Middle frontal gyrus (tissue), 1 donor: ENCODE measurements around the gene SPEF1.
"Not testable (repeated sequence)": the region's sequence is repeated elsewhere in the genome, so short reads cannot be mapped to it uniquely, and the experiment has no call there.

ENCODE experiments used
- DNase-seq: peaks from one replicate; pipeline ENCODE4 v3.0.0-alpha.2; 2015; ENCODE audit warnings: low spot score; ENCODE audit errors: extremely low spot score

The SPEF1 gene

DNA sequence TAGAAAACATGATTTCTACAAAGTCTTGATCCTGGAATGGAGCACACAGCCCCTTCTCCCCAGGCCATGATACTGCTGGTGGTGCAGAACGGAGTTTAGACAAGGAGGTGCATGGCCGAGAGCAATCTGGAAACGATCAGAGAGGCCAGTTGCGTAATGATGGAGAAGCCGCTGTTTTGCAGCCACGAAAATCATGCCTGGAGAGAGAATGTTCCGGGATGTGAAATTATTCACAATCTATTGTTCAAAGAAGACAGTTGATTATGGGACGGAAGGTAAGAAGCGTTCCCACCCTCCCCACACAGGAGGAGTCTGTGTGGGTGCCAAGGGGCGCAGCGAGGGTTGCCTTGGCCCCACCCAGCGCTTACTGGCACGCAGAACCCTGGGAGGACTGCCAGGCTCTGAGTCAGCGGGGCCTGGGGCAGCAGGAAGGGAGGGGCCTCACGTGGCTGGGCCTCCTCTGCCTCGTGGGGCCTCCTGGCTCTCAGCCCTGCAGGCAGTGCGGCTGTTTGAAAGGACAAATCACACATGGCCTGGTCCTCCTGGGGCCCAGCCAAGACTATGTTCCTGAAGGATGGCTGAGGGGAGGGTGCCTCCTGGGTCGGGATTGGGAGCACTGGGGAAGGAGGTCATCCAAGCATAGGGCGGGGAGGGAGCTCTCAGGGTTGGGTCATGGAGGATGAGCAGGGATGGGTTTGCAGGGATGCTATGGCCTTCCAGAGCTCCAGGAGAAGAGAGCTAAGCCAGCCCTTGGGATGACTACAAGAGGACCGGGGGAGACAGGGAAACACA is 30.4 kb upstream of the SPEF1 start:
- DNase-seq = peak; percentile 87

DNA sequence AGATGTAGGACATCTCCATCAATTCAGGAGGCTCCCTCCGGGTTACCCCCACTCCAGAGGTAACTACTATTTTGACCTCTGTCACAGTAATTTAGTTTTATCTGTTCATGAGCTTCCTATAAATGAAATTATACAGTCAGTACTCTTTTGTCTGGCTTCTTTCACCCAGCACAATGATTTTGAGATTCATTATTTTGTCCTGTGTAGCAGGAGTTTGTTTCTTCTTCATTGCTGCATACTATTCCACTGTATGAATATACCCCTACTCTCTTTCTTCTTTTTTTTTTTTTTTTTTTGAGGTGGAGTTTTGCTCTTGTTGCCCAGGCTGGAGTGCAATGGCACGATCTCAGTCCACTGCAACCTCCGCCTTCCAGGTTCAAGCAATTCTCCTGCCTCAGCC is 27.3 kb upstream of the SPEF1 start:
- DNase-seq = no peak

DNA sequence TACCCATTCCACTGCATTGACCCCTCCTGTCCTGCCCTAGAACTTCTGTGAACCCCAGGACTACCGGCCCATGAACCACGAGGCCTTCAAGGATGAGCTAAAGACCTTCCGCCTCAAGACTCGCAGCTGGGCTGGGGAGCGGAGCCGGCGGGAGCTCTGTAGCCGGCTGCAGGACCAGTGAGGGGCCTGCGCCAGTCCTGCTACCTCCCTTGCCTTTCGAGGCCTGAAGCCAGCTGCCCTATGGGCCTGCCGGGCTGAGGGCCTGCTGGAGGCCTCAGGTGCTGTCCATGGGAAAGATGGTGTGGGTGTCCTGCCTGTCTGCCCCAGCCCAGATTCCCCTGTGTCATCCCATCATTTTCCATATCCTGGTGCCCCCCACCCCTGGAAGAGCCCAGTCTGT is 23.5 kb upstream of the SPEF1 start:
- no peak for DNase-seq

DNA sequence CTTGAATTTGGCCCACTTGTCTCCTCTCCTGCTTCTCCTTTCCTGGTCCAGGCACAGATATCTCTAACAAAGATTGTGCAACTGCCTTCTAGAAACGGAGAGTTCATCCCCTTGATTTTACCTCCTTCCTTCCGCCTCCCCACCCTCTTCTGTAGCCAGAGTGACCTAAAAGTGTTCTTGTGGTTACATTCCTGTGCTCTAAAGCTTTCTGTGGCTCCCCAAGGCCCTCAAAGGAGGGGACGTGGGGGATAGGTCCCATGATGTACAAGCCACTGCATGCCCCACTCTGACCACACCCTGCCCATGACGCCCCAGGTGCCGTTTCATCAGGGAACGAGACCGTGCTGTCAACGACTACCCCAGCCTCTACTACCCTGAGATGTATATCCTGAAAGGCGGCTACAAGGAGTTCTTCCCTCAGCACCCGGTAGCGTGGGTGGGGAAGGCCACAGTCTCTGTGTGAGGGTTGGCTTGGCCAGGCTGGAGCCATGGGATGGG is 23.1 kb upstream of the SPEF1 start:
- DNase-seq = no peak

DNA sequence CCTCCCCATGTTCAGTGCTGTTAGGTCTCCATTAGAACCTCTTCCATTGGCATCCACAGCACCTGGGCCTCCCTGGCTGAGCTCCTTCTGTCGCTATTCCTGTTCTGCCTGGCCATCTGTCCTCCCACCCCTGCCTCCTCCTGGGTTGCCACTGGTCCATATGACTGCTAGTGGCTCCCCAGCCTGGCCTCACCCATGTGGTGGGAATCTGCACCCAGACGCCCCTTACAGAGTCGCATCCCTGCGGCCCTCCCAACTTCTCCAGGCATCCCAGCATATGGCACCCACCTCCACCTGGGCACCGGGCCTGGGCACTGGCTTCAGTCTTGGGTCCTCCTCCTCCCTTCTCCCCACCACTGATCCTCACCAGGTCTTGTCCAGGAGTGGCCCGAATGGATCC is 22.6 kb upstream of the SPEF1 start:
- DNase-seq = no peak

DNA sequence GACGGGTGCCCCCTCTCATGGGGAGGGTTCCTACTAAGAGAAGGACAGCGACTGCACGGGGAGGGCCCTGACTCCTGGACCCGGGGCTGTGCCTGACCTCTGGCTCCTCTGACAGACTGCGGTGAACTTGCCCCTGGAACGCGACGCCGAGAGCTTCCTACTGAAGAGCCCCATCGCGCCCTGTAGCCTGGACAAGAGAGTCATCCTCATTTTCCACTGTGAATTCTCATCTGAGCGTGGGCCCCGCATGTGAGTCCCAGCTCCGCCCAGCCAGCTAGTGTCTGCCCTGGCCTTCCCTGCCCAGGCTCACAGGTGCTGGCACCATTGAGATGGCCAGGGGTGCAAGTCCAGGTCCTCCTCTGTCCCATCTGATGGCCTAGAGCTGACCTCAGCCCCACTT is 22.0 kb upstream of the SPEF1 start:
- DNase-seq = no peak

DNA sequence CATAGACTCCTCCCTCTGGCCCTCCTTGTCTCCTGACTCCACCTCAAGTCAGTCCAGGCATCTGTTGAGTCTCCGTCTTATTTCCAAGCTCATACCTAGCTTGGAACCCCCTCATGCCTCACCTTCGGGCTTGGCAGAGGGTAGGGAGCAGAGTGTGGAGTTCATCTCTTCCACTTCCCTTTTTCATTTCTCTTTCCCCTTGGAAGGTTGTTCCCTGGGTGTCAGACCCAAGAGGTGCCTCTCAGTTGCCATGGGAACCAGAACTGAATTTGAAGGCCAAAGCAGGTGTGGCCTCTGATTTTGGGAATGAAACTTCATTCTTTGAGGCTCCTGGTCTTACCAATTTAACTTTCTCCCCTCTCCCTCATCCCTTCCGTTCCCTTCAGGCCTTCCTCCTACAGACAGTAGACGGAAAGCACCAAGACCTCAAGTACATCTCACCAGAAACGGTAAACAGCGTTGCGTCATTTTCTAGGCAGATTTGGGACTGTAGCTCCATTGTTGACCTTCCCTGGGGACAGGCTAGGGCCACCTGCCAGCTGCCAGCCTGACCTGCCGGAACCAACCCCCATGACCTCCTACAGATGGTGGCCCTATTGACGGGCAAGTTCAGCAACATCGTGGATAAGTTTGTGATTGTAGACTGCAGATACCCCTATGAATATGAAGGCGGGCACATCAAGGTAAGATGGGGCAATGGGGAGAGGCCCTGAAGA is 21.4 kb upstream of the SPEF1 start:
- no peak for DNase-seq

DNA sequence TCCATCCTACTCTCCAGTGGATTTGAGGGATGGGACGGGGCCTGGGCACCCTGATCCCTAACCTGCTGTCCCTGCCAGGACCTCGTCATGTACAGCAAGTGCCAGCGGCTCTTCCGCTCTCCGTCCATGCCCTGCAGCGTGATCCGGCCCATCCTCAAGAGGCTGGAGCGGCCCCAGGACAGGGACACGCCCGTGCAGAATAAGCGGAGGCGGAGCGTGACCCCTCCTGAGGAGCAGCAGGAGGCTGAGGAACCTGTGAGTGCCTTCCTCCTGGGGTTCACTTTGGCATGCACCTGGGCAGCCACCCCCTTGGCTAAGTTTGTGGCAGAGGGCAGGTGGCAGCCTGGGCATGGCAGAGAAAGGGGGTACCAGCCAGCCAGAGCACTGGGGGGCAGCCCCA is 20.6 kb upstream of the SPEF1 start:
- no peak for DNase-seq

DNA sequence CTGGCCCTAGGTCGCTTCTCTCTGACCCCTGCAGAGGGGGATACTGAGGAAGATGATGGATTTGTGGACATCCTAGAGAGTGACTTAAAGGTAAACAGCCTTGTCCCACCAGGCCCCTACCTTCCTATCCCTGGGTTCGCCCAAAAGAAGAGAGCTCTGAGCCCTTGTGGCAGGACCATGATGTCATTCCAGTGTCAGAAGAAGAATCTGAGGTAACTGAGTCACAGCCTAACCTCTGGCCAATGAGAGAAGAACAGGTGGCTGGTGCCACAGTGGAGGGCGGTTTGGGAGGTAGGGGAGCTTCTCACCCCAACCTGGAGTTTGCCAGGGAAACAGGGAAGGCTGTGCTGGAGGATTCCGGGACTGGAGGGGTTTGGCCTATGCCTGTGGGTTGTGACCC is 20.1 kb upstream of the SPEF1 start:
- no peak for DNase-seq

DNA sequence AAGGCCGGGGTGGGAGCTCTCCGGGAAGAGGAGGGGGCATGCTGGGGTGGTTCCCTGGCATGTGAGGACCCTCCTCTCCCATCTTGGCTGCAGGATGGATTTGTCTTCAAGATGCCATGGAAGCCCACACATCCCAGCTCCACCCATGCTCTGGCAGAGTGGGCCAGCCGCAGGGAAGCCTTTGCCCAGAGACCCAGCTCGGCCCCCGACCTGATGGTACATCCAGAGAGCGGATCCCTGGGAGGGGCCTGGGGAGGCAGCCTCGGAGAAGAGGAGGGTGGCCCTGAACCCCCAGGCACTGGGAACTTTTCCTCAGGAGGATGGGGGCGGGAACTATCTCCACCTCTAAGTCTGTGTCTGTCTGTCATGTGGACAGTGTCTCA is 19.6 kb upstream of the SPEF1 start:
- no peak for DNase-seq

DNA sequence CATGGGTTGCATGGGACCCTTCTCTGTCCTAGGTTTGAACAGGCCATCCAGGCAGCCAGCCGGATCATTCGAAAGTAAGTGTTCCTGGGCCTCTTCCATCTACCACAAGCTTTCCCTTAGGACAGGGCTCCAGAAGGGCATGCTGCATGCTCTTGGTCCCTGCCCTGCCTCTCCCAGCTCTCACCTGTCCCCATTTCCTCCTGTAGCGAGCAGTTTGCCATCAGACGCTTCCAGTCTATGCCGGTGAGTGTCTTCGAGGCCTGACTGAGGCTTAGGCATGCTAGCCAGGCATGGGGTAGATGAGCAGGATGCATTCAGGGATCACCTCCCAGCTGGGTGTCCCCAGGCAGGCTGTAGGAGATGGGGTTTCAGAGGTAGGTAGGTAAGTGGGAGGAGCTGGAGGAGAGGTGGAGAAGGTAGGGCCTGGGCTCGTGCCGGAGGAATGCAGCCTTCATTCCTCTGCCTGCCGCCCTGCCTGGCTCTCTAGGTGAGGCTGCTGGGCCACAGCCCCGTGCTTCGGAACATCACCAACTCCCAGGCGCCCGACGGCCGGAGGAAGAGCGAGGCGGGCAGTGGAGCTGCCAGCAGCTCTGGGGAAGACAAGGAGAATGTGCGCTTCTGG is 19.1 kb upstream of the SPEF1 start:
- no peak for DNase-seq

DNA sequence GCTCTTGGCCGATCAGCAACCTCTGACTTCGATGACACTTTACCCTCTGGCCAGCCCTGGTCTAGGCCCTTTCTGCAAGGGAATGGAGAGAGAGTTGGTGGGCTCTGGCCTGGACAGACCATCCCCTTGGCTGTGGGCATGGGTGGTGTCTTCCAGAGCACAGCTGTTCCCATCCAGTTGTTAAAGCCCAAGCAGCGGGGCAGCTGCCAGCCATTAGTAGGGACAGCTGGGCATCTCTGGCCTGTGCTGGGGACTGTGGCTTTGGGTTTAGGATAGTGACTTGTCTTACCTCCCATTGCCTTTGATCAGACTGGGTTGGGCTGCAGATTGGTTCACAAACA is 17.6 kb upstream of the SPEF1 start:
- no peak for DNase-seq

DNA sequence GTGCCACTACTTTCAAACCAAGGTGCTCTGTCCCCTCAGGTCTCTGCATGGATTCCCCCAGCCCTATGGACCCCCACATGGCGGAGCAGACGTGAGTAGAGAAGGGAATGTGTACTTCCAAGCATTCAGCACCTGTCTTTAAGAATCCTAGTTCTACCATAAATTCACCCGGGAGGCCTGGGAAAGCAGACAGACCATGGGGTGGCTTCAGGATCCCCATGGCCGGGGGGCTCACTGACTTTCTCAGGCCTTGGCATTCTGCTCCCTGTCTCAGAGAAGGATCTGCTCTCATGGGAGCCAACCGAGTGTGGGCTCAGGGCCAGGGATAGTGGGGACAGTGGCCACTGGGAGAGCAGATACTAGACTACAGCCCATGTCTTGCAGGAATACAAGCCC is 17.1 kb upstream of the SPEF1 start:
- no peak for DNase-seq

DNA sequence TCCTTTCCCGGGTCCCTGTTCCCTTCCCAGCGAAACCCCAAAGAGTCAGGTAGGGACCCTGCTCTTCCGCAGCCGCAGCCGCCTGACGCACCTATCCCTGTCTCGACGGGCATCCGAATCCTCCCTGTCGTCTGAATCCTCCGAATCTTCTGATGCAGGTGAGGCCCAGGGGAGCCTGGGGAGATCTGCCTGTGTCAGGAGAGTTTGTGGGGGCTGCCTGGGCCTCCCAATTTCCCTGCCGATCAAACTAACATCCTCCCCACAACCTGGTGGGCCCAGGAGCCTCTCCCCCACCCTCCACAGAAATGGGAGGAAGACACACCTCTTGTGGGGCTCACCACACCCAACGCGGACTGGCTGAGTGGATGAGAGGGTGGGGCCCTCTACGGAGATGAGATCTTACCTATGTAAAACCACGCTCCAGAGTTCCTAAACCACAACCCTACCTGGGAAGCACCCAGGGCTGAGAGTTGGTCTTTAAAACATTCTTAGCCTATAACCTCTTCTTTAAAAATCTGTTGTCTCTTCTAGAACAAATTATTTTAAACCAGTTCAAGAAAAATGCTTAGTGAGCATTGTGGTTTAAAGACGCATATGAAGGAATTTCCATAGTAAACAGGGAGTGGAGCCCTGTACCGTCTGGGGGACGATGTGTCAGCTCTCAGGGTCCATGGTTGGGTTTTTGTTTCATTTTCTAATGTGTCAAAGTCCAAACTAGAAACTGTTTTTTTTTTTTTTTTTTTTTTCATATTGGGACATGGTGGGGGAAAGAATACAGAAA is 16.5 kb upstream of the SPEF1 start:
- DNase-seq = no peak

DNA sequence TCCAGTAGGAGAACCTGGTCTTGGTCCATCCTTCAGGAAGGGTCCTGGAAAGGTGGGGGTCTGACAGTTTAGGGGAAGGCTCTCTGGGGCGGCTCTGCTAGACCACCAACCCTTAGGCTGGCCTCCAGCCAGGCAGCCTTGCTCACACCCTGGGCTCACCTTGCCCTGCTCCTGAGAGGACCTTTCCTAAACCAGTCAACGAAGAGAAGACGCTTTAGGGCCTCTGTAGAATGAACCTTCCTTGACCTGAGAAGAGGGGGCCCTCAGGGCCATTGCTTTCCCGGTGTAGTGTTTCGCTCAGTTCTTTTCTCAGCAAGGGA is 15.9 kb upstream of the SPEF1 start:
- DNase-seq = no peak

DNA sequence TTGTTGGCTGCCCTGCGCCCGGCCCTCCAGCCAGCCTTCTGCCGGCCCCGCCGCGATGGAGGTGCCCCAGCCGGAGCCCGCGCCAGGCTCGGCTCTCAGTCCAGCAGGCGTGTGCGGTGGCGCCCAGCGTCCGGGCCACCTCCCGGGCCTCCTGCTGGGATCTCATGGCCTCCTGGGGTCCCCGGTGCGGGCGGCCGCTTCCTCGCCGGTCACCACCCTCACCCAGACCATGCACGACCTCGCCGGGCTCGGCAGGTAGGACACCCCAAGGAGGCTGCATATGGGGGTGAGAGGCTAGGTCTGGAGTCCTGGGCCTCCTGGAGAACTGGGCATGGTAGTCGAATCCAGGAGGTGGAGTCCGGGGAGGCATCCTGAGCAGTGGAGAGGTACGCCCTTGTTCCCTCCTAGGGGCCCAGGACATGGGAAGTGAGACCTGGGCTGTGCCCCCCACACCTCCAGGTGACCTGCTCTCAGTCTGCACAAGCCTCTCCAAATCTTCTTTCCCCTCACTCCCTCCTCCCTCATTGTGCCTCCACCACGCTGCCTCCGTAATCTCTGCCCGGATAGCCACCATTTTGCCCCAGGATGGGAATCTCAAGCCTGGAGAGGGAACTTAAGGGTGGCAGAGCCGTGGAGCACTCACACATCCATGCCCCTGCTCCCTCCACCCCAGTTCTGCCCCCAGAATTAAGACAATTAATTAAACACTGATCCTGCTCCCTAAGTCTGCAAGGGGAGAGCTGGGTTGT is 15.4 kb upstream of the SPEF1 start:
- no peak for DNase-seq

DNA sequence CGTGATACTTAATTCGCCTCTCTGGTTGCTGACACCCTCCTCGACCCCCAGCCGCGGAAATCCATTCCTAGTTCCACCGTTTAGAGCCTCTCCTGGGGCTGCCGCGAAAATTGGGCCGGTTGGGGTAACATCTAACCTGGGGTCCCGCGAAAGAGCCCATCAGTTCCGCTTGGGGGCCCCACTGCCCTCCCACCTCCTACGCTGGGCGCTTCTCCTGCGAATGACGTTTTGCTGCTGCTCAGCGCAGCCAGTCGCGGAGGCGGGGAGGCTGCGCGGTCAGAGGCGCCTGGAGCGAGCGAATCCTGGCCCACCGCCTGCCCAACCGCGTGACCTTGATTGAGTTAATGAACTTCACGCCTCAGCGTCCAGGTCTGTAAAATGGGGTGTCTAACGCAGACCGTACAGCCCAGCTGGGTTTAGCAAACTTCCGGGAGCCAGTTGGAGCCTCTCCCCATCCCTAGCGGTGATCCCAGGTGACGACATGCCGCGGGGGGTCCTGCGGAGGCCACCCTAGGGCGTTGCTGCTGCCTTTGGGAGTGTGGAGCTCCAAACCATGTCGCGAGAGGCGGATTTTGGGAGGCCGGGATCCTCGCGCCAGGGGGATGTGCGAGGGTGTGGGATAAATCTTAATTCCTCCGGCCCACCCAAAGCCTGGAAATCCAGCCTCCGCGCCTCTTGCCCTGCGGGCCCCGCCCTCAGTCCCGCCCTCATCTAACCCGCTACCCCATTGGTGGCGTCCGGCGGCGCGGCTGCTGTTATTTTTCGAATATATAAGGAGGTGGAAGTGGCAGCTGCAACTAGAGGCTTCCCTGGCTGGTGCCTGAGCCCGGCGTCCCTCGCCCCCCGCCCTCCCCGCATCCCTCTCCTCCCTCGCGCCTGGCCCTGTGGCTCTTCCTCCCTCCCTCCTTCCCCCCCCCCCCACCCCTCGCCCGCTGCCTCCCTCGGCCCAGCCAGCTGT is 14.5 kb upstream of the SPEF1 start, which contains the start of gene CDC25B:
Gene CDC25B, plus strand, starts transcription at position 800 of the 958 bp plus-strand sequence. CDS start 222 bp downstream, outside the sequence.
- peak; percentile 88 for DNase-seq

DNA sequence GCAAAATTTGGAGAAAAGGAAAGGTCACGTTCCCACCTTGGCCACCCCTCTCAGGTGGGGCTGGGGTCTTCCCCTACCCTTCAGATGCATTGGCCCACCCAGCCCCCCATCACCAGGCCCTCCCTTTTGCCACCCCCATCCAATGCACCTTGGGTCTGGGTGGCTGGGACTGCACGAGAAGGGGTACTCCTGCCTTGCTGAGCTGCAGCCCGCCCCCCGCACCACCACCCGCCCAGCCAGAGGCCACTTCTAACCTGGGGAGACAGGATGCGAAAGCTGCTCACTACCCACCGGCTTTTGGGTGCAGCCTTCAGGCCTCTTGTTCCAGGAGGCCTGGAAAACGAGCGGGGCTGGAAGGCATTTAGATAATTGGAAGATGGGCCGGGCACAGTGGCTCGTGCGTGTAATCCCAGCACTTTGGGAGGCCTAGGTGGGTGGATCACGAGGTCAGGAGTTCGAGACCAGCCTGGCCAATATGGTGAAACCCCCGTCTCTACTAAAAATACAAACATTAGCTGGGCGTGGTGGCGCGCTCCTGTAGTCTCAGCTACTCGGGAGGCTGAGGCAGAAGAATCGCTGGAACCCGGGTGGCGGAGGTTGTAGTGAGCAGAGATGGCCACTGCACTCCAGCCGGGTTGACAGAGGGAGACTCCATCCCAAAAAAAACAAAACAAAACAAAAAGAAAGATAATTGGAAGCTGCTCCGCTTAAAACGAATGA is 13.6 kb upstream of the SPEF1 start:
- DNase-seq = no peak

DNA sequence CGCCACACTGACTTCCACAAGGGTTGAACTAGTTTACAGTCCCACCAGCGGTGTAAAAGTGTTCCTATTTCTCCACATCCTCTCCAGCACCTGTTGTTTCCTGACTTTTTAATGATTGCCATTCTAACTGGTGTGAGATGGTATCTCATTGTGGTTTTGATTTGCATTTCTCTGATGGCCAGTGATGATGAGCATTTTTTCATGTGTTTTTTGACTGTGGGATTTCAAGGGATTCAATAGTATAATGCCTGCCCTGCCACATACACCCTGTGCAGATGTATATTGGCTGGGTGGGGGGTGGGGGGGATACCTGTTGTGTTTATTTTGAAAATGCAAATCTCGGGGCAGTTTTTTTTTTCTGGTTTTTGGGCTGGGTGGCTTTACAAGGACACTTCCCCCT is 12.9 kb upstream of the SPEF1 start:
- DNase-seq = not testable (repeated sequence)
